Stimulated activated memory B cell treated with anti-CD40 and anti-IgM and Interleukin-4, amounts not matched to agents 10 μg/mL and 1 μg/mL and 100 μg/mL, for 72 hours (primary cell): Measurements from ENCODE around the gene REXO1.

Source experiments
- ATAC-seq: fragments of 150-1000 bp; cut with Tn5 transposase; 2 replicates; pipeline ENCODE4 v1.10.0; 2021
- H3K27ac Mint-ChIP-seq: one replicate; pipeline ENCODE4 v1.8.0; 2022; ENCODE audit warnings: mild to moderate bottlenecking, mixed read lengths
- H3K27me3 Mint-ChIP-seq: one replicate; pipeline ENCODE4 v1.8.0; 2022; ENCODE audit warnings: mixed read lengths
- H3K36me3 Mint-ChIP-seq: one replicate; pipeline ENCODE4 v1.8.0; 2022; ENCODE audit warnings: mixed read lengths
- H3K4me1 Mint-ChIP-seq: one replicate; pipeline ENCODE4 v1.8.0; 2022; ENCODE audit warnings: mixed read lengths
- H3K4me3 Mint-ChIP-seq: one replicate; pipeline ENCODE4 v1.8.0; 2022; ENCODE audit warnings: mild to moderate bottlenecking, moderate library complexity, mixed read lengths
- H3K9me3 Mint-ChIP-seq: one replicate; pipeline ENCODE4 v1.8.0; 2022; ENCODE audit warnings: mixed read lengths

The REXO1 gene

GRCh38 chr19:1858412-1859081, 10.3 kb upstream of the REXO1 start:
- Mint-ChIP-seq H3K9me3 (no peaks in the 10 kb centered on the region), H3K36me3 (peaks cover 1% of the 10 kb centered on the region), H3K4me3 (peak overlapping the region; percentile 21), H3K27ac (peak overlapping the region; percentile 91), H3K4me1 (peaks cover 70% of the 10 kb centered on the region), H3K27me3 (no peaks in the 10 kb centered on the region)
- no peak for ATAC-seq

DNA sequence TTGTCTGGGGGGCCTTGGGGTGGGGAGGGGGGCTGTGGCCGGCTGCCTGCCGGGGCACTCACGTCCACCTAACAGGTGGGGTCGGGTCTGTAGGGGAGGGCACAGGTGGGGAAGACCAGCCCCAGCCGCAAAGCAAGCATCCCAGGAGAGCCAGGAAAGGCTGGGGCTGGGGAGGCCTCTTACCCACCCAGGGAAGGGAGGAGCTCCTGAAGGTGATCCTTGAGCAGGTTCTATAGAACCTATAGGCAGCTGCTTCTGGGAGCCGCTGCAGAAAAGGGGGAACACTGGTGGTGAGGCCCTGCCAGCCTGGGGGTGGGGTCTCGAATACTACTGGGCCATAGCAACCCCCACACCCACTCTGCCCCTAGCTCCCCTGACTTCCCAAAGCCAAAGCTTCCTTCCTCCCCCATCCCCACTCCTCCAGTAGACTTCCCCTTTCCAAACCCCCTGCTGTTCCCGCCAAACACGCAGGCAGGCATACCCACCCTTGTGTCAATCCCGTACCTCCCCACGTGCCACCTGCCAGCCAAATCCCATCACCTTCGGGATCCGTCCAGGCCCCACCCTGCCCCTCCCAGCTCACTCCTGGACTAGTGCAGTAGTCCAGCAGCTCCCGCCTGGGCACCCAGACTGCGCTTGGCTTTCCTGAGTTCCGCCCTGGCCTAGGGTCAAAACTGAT, 9.5 kb upstream of the REXO1 start:
- Mint-ChIP-seq H3K27me3 (no peaks in the 10 kb centered on the region), H3K27ac (peak overlapping the region; percentile 91), H3K36me3 (peaks cover 6% of the 10 kb centered on the region), H3K4me1 (peaks cover 77% of the 10 kb centered on the region), H3K9me3 (no peaks in the 10 kb centered on the region), H3K4me3 (peak overlapping the region; percentile 76)
- no peak for ATAC-seq

DNA sequence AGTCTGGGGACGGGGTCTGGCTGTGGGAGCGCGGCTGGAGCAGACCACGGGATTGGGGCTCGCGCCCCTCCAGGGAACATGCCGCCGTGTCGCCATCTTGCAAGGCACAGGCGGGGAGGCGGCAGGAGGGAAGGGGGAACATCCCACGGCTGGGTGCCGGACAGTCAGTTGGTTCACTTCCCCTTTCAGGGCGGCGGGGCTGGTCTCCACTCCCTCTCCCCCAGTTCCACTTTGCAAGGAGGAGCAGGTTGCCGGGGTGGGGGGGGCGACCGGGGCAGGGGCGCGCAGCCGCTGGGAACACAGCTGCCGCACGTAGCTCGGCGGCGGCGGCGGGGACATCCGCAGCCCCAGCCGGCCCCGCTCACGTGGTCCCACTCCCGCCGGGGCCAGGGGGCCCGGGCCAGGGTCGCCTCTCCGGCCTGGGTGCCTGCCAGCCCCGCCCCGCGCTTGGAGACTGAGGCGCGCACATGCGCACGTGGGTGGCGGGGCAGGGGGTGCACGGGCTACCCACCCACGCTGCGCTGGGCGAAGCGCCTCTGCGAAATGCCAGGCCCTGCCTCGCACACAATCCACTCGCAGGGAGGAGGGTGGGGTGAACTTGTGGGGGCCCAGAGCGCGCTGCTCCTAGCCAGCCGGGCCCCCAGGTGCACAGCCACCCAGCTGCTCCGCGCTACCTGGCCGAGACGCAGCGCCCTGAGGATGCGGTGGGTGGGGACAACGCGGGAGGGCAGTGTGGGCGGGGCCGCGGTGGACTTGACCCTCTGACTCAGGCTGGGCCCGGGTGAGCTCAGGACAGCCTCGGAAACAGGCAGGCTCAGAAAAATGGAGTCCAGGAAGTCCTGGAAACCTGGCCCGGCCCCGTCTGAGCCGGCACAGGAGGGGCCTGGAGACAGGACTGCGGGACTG, 8.7 kb upstream of the REXO1 start:
- Mint-ChIP-seq H3K4me3 (peak overlapping the region; percentile 81), H3K27me3 (no peaks in the 10 kb centered on the region), H3K4me1 (peaks cover 75% of the 10 kb centered on the region), H3K36me3 (peaks cover 6% of the 10 kb centered on the region), H3K27ac (peak overlapping the region; percentile 91), H3K9me3 (no peaks in the 10 kb centered on the region)
- peak; percentile 68 for ATAC-seq

DNA sequence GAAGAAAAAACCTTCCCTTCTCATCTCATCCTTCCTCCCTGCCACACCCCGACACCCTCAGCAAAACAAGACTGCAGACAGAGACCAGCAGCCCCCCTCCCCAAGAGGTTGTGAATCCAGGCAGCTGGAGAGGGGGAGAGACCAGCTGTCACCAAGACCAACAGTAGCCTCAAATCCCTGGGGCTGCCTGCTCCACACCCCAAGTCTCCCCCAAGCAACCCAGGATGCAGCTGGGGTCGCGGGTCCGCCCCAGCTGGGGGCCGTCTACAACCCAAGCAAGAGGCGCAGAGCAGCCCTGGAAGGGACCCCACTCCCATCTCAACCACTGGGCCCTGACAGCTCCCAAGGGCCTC, 8.0 kb upstream of the REXO1 start:
- ATAC-seq: no peak
- no peaks in the 10 kb centered on the region for H3K27me3 Mint-ChIP-seq
- H3K9me3 Mint-ChIP-seq: no peaks in the 10 kb centered on the region

GRCh38 chr19:1855828-1856255, 7.6 kb upstream of the REXO1 start:
- Mint-ChIP-seq H3K27ac (peak overlapping the region; percentile 91), H3K36me3 (peaks cover 10% of the 10 kb centered on the region), H3K4me3 (peak overlapping the region; percentile 81), H3K9me3 (no peaks in the 10 kb centered on the region), H3K27me3 (no peaks in the 10 kb centered on the region), H3K4me1 (peaks cover 69% of the 10 kb centered on the region)
- peak; percentile 28 for ATAC-seq

More for the DNA sequence above, 8.0 kb upstream of the REXO1 start:
- peak overlapping the region; percentile 91 for H3K27ac Mint-ChIP-seq
- peak overlapping the region; percentile 81 for H3K4me3 Mint-ChIP-seq
- H3K4me1 Mint-ChIP-seq: peaks cover 69% of the 10 kb centered on the region
- H3K36me3 Mint-ChIP-seq: peaks cover 6% of the 10 kb centered on the region

DNA sequence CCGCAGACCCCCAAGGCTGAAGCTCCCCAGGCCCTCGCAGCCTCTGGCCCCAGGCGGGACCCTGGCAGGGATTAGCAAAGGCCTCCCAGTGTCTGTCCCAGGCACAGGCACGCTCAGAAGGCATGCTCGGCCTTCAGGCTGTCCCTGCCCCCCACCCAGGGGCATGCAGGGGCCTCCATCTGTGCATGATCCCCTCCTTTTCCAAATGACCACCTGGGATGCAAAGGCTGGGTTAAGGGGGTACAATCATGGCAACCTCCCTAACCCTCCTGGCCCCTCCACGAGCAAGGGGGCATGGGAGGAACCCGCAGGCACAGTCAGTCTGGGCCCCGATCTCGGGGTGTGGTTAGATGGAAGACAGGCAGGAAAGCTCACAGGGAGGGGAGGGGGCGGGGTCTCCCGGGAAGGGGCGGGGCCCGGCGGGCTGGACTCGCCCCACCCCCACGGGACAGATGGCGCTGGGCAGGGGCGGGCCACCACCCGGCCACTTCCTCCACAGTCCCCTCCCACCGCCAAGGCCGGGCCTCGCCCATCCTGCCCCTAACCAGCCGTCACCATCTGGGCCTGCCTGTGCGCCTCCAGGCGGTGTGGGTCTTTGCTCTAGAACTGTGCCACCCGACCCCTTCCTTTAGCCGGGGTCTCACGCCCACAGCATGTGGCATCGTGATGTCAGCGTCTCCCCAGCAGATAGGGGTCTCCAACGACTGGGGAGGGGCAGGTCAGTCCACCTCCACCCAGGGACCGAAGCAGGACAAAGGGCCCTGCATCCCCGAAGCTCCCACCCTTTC, 7.0 kb upstream of the REXO1 start:
- Mint-ChIP-seq H3K27me3 (no peaks in the 10 kb centered on the region), H3K4me3 (peak overlapping the region; percentile 81), H3K27ac (peak overlapping the region; percentile 91), H3K9me3 (no peaks in the 10 kb centered on the region), H3K4me1 (peaks cover 71% of the 10 kb centered on the region), H3K36me3 (peaks cover 12% of the 10 kb centered on the region)
- ATAC-seq: peak; percentile 83

GRCh38 chr19:1854542-1855039, 6.3 kb upstream of the REXO1 start:
- no peak for ATAC-seq
- Mint-ChIP-seq H3K27ac (peak overlapping the region; percentile 91), H3K4me1 (peaks cover 73% of the 10 kb centered on the region), H3K9me3 (no peaks in the 10 kb centered on the region), H3K36me3 (peaks cover 12% of the 10 kb centered on the region), H3K4me3 (no peak overlapping the region), H3K27me3 (no peaks in the 10 kb centered on the region)

DNA sequence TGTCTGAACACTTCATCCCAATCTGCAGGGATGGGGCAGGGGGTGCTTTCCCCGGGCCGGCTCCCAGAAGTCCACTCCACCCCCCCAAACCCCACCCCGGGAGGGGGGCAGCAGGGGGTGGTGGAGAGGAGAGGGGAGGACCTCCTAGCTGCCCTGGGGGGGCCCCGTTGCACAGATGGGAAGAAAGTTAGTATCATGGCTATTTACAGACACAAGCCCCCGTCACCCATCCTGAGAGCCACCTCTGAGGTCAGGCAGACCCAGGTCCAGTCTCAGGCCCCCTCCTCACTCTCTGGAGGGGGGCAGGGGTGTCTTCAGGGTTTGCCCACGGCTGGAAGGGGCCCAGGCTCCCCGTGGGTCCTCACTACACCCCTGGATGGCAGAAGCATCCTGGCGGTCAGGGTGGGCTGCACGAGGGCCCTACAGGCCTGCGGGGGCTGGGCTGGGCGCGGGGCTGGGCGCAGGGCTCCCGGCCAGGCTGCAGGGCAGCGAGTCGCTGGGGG, 5.8 kb upstream of the REXO1 start:
- H3K27ac Mint-ChIP-seq: no peak overlapping the region
- no peak overlapping the region for H3K4me3 Mint-ChIP-seq
- no peaks in the 10 kb centered on the region for H3K9me3 Mint-ChIP-seq
- no peaks in the 10 kb centered on the region for H3K27me3 Mint-ChIP-seq
- H3K4me1 Mint-ChIP-seq: peaks cover 72% of the 10 kb centered on the region
- H3K36me3 Mint-ChIP-seq: peaks cover 12% of the 10 kb centered on the region
- no peak for ATAC-seq

GRCh38 chr19:1853295-1854038, 5.2 kb upstream of the REXO1 start:
- H3K27ac Mint-ChIP-seq: peak overlapping the region; percentile 77
- no peaks in the 10 kb centered on the region for H3K9me3 Mint-ChIP-seq
- ATAC-seq: peak; percentile 16
- no peaks in the 10 kb centered on the region for H3K27me3 Mint-ChIP-seq
- peaks cover 70% of the 10 kb centered on the region for H3K4me1 Mint-ChIP-seq
- peak overlapping the region; percentile 60 for H3K4me3 Mint-ChIP-seq
- H3K36me3 Mint-ChIP-seq: peaks cover 12% of the 10 kb centered on the region

DNA sequence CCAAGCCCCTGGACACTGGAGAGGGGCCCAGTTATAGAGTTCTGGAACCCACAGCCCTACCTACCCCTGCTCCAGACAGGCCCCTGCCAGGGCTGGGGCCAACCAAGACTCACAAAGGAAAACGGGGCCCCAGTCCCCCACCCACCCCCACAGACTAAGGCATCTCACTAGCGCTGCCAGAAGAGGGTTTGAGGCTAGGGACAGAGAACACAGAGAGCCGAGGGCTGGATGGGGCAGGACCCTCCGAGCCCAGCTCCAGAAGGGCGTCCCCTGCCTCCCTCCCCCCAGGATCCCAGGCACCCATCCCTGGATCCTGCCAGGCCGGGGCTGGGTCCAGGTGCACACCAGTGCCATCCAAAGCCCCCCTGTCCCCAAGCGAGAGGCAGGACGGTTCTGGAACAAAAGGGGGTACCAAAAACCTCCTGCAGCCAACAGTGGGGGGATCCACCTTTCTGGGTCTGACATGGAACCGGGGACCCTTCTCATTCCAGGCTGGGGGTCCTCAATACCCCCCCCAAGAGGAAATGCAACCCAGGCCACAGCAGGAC, 4.4 kb upstream of the REXO1 start:
- ATAC-seq: no peak
- no peaks in the 10 kb centered on the region for H3K27me3 Mint-ChIP-seq
- no peaks in the 10 kb centered on the region for H3K9me3 Mint-ChIP-seq
- H3K36me3 Mint-ChIP-seq: peaks cover 12% of the 10 kb centered on the region
- H3K4me1 Mint-ChIP-seq: peaks cover 63% of the 10 kb centered on the region
- H3K27ac Mint-ChIP-seq: peak overlapping the region; percentile 77
- no peak overlapping the region for H3K4me3 Mint-ChIP-seq

DNA sequence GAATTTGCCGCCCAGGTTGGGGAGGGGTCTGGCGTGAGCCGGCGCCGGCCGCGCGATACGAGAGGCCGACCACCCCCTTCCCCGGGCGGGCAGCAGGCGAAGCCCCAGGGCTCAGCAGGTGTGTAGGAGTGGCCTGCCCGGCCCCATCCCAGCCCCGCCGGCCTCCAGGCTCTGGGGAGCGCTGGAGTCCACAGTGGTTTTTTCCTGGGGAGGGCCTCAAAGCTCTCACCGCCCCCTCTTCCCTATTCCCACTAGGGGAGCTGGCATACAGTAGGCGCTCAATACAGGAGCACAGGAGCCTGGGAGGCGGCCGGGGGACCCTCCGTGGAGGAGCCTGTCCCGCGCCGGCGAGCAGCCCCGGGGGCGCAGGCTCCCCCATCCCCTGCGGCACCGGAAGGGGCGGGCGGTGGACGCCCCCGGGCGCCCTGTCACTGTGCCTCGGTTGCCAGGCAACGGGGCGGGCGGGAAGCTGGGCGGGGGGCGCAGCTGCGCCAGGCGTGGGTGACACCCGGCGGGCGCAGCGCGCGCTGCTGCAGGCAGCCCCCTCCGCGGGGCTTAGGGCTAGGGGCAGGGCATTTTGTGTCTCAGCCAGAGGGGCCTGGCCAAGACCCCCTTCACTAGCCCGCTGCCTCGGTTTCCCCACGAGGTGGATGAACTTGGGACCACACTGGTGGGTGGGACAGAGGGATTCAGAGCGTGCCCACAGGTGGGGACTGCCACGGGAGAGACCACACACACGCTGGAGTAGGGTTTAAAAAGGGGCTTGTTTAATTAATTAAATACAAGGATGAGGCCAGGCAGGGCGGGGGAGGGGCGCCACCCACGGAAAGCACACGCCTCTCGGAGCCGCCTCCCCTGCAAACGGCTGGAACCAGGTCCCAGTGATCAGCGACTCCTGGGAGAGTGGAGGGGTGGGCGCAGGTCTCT, 3.6 kb upstream of the REXO1 start:
- H3K27ac Mint-ChIP-seq: peak overlapping the region; percentile 40
- H3K4me1 Mint-ChIP-seq: peaks cover 64% of the 10 kb centered on the region
- no peaks in the 10 kb centered on the region for H3K27me3 Mint-ChIP-seq
- no peak for ATAC-seq
- H3K9me3 Mint-ChIP-seq: no peaks in the 10 kb centered on the region
- H3K4me3 Mint-ChIP-seq: no peak overlapping the region
- H3K36me3 Mint-ChIP-seq: peaks cover 12% of the 10 kb centered on the region

GRCh38 chr19:1850809-1851653, 2.7 kb upstream of the REXO1 start:
- H3K27me3 Mint-ChIP-seq: no peaks in the 10 kb centered on the region

More at GRCh38 chr19:1850809-1851653, 2.7 kb upstream of the REXO1 start:
- Mint-ChIP-seq H3K4me1 (peaks cover 68% of the 10 kb centered on the region), H3K9me3 (no peaks in the 10 kb centered on the region), H3K36me3 (peaks cover 16% of the 10 kb centered on the region), H3K4me3 (no peak overlapping the region), H3K27ac (peak overlapping the region; percentile 40)
- ATAC-seq: no peak
